HL-60 (cell line): Measurements from ENCODE around the gene ZNF555.

Experiments used
- DNase-seq, 2 experiments: peaks; one replicate each; pipeline ENCODE4 v3.0.0-alpha.2; 2010 to 2020; ENCODE audit warnings: low read depth in 1 of 2, low spot score in 1 of 2
- H3K27ac ChIP-seq: fragments of 250-450 bp; sonication (Bioruptor Pico); replicated peaks from 2 replicates; pipeline ENCODE4 v1.5.1; 2020; ENCODE audit warnings: mild to moderate bottlenecking, moderate library complexity
- H3K27me3 ChIP-seq: fragments of 250-450 bp; sonication (Bioruptor Pico); 2 replicates; pipeline ENCODE4 v1.5.1; 2021; ENCODE audit warnings: mild to moderate bottlenecking, moderate library complexity; ENCODE audit not compliant: insufficient read depth, poor library complexity, severe bottlenecking
- H3K4me3 ChIP-seq: replicated peaks from 2 replicates; pipeline ENCODE4 v1.5.1; 2011; ENCODE audit warnings: mild to moderate bottlenecking, control low read depth, low read length; ENCODE audit not compliant: insufficient read depth
- GABPA ChIP-seq: IDR thresholded peaks from 2 replicates; pipeline ENCODE4 v1.6.1; 2012; ENCODE audit warnings: low read depth
- POLR2AphosphoS5 ChIP-seq: IDR thresholded peaks from 2 replicates; pipeline ENCODE4 v1.6.1; 2012; ENCODE audit warnings: low read depth
- SPI1 ChIP-seq: IDR thresholded peaks from 2 replicates; pipeline ENCODE4 v1.6.1; 2012; ENCODE audit warnings: low read depth, mild to moderate bottlenecking, borderline replicate concordance
- TF ChIP-seq, protein P1 (sequence below): IDR thresholded peaks from one replicate; pipeline ENCODE4 v1.5.1; 2011; ENCODE audit warnings: low read length, control low read depth, inconsistent platforms; ENCODE audit not compliant: insufficient read depth
- TF ChIP-seq, protein P2 (sequence below): IDR thresholded peaks from 2 replicates; pipeline ENCODE4 v1.6.1; 2012; ENCODE audit warnings: low read depth; ENCODE audit not compliant: insufficient replicate concordance

ZNF555 gene

GRCh38 chr19:2808129-2808941, 32.9 kb upstream of the ZNF555 start:
- no peak overlapping the region for H3K4me3 ChIP-seq
- no peak for DNase-seq
- H3K27me3 ChIP-seq: no peaks in the 10 kb centered on the region
- no peak overlapping the region for H3K27ac ChIP-seq
- TF ChIP-seq POLR2AphosphoS5: no peak
- TF ChIP-seq, protein P1, sequence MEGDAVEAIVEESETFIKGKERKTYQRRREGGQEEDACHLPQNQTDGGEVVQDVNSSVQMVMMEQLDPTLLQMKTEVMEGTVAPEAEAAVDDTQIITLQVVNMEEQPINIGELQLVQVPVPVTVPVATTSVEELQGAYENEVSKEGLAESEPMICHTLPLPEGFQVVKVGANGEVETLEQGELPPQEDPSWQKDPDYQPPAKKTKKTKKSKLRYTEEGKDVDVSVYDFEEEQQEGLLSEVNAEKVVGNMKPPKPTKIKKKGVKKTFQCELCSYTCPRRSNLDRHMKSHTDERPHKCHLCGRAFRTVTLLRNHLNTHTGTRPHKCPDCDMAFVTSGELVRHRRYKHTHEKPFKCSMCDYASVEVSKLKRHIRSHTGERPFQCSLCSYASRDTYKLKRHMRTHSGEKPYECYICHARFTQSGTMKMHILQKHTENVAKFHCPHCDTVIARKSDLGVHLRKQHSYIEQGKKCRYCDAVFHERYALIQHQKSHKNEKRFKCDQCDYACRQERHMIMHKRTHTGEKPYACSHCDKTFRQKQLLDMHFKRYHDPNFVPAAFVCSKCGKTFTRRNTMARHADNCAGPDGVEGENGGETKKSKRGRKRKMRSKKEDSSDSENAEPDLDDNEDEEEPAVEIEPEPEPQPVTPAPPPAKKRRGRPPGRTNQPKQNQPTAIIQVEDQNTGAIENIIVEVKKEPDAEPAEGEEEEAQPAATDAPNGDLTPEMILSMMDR: no peak
- TF ChIP-seq SPI1: no peak
- TF ChIP-seq GABPA: no peak

DNA sequence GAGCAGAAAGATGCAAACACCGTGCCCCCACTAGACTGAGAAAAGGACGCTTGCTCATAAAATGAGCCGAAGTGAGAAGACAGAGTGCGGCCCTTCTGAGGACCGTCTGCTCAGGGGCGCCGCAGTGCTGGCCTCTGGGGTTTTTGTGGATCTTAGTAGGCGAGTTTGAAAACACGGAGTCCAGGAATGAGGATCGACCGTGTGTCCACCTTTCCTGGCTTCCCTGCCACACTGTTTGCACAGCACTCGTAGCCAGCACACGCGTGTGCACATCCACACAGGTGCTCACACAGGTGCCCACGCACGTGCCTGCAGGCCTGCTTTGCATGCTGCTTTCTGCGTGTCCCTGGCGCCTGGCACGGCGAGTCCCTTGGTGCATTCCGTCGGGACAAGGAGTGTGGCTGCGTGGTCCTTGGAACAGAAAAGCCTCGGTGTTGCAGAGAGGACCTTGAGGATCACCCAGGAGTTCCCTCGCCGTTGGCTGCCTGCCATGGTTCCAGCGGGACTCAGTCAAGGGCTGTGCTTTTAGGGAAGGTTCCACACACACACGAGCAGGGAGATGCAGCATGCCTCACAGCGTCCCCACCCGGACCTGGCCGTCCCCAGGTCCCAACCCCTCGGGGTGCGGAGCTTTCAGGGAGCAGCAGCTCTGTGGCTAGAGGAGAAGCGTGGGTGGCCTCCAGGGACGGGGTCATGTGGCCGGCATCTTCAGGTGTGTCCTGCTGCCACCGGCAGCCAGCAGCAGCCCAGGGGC, 31.7 kb upstream of the ZNF555 start:
- TF ChIP-seq POLR2AphosphoS5 (0 out of 2 replicates have a peak, but pooled peaks have one; percentile 7), SPI1 (no peak)
- TF ChIP-seq, protein P2, sequence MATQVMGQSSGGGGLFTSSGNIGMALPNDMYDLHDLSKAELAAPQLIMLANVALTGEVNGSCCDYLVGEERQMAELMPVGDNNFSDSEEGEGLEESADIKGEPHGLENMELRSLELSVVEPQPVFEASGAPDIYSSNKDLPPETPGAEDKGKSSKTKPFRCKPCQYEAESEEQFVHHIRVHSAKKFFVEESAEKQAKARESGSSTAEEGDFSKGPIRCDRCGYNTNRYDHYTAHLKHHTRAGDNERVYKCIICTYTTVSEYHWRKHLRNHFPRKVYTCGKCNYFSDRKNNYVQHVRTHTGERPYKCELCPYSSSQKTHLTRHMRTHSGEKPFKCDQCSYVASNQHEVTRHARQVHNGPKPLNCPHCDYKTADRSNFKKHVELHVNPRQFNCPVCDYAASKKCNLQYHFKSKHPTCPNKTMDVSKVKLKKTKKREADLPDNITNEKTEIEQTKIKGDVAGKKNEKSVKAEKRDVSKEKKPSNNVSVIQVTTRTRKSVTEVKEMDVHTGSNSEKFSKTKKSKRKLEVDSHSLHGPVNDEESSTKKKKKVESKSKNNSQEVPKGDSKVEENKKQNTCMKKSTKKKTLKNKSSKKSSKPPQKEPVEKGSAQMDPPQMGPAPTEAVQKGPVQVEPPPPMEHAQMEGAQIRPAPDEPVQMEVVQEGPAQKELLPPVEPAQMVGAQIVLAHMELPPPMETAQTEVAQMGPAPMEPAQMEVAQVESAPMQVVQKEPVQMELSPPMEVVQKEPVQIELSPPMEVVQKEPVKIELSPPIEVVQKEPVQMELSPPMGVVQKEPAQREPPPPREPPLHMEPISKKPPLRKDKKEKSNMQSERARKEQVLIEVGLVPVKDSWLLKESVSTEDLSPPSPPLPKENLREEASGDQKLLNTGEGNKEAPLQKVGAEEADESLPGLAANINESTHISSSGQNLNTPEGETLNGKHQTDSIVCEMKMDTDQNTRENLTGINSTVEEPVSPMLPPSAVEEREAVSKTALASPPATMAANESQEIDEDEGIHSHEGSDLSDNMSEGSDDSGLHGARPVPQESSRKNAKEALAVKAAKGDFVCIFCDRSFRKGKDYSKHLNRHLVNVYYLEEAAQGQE: no peak
- no peaks in the 10 kb centered on the region for H3K27me3 ChIP-seq
- no peak overlapping the region for H3K4me3 ChIP-seq
- no peak overlapping the region for H3K27ac ChIP-seq
- no peak for DNase-seq

GRCh38 chr19:2810141-2811091, 30.9 kb upstream of the ZNF555 start:
- no peak overlapping the region for H3K4me3 ChIP-seq

More at GRCh38 chr19:2810141-2811091, 30.9 kb upstream of the ZNF555 start:
- Histone ChIP-seq H3K27me3 (no peaks in the 10 kb centered on the region), H3K27ac (no peak overlapping the region)
- TF ChIP-seq GABPA (no peak), SPI1 (no peak), POLR2AphosphoS5 (no peak)
- TF ChIP-seq, protein P2: no peak
- TF ChIP-seq, protein P1: no peak
- no peak for DNase-seq
